DMS114 treated with DMSO at 0.1 percent for 48 hours (cell line): Measurements from ENCODE around the gene PDGFB.
"Not testable (repeated sequence)": the region's sequence is repeated elsewhere in the genome, so short reads cannot be mapped to it uniquely, and the experiment has no call there.

Source experiments
- DNase-seq: peaks from one replicate; lab custom pipeline; 2025; ENCODE audit not compliant: unreplicated experiment; lab: John Stamatoyannopoulos, UW

Gene PDGFB

DNA sequence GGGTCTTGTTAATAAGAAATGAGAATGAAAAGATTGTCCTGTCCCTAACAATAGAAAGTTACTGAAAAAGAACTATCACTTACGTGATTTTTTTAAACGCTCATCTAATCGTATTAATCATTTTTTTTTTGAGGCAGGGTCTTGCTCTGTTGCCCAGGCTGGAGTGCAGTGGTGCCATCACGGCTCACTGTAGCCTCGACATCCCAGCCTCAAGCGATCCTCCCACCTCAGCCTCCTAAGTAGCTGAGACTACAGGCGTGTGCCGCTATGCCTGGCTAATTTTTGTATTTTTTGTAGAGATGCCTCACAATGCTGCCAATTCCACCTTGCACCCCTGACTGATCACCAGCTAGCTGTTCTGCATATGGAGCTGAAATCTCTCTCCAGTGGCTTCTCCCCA lies 15.7 kb downstream of the PDGFB start:
- DNase-seq: no peak

DNA sequence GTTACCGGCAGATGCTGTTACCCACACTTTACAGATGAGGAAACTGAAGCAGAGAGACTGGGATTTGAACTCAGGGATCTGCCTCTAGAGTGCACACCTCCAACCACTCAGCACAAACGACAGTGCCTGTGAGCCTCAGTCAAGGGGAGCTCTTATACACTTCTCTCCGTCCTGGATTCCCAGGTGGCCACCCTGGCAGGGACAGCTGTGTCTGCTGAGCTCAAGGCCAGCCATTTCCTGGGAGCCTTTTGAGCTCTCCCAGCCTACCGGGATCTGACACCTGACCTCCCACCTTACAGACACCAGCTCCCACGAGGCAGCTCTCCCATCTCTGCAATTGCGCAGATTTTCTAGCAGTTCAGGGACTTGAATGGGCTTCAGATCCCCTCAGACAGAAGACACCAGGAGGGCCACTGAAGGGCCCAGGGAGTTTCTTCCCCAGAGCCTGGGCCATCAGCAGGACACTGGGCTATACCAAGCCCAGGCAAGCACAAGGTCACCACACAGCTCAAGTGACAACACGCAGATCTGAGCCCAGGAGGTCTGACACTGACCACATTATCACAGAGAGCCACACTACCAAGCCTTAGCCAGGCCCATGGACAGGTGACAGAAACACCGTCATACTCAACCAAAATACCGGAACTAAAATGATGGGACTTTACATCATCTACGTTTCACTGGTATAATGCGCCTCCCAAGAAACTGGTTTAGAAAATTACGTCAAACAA lies 17.1 kb downstream of the PDGFB start:
- no peak for DNase-seq

DNA sequence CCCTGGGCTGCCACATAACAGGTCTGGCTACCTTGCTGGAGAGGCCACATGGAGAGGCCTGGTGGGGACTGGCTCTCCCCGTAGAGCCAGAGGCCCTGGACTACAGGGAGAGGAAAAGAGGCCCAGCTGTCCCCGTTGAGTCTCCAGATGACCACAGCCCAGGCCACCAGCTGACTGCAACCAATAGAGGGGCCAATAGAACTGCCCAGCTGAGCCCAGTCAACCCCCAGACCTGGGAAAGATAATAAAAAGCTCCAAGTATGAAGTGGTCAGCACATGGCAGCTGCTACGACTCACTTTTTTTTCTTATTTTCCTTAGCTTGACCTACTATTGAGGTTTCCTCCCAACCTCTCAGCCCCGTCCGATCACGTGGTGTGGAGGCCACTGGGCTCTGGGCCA lies 18.4 kb downstream of the PDGFB start:
- DNase-seq: no peak

DNA sequence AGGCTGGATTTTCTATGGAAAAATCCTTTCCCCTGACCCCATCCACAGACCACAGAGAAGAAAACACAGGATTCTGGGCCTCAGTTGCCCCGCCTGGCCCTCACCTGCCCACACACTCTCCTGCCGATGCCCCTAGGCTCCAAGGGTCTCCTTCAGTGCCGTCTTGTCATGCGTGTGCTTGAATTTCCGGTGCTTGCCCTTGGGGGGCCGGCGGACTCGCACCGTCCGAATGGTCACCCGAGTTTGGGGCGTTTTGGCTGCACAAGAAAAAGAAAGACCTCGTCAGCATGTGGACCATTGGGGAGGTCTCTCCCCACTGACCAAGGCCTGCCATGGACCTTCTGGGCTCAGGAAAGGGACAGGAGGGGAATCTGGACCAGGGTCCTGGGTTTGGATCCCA lies 19.2 kb downstream of the PDGFB start:
- DNase-seq: no peak

DNA sequence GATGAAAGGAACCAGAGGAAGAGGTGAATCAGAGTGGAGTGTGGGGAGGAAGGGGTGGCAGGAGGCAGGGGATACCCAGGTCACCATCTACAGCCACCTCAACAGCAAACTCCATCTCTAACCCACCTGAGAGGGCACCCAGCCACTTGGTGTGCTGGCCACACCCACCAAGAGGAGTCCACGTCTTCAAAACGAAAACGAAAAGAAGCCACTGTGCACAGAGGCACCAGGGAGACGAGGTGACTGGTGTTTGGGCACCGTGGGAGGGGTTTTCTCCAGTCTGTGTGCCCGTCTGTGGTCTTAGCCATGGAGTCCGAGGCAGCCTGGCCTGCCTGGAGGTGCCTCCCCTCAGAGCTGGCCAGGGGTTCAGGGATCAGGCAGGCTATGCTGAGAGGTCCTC lies 20.2 kb downstream of the PDGFB start:
- DNase-seq: no peak

DNA sequence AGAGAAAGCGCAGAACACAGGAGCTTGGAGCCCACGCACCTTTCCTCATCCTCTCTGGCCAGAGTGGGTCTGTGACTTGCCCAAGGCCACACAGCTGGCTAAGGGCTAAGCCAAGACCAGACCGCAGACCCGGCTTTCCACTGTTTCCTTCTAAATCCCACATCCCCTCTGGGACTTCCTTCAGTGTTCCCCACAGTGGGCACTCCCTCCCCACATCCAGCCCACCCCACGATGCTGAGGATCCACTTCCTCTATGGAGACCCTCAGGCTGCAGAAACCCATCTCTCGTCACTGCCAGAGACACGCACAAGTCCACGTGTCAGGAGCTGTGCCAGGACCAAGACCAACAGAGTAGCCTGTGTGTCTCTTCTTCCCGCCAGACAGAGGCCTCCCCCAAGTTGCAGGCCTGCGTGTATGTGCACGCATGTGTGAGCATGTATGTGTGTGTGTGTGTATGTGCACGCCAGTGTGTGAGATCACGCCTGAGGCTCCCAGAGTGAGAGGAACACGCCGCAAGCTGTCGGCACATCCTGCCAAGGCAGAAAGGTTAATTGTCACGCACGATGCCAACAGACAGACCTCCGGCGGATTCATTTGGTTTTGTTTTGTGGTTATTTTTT lies 21.6 kb downstream of the PDGFB start:
- no peak for DNase-seq

DNA sequence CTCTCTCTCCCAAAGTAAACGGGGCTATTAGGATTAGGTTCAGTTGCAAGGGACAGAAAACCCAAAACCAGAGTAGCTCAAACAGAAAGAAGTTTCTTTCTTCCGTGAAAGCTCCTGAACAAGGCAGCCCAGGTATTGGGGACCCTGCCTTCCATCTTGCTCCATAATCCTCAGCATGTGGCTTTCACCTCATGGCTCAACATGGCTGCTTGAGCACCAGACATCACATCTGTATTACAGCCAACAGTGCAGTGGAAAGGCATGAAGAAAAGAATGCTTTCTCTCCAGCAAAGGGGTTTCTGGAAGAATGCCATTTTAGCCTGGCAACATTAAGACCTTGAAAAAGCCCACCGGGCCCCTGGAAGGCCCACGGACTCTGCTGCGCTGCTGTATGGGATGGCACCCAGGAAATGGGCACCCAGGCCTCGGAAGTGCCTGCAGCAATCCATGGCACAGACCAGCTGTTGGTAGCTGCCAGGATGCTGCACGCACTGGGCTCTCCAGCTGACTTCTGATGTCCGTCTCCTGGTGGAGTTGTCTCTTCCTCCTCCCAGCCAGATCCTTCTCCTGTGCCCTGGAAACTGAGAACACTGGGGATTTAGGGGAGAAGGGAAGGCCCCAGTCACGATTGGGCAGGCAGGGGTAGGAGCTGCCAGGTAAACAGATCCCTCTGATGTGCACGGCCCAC lies 22.6 kb downstream of the PDGFB start:
- DNase-seq: no peak

DNA sequence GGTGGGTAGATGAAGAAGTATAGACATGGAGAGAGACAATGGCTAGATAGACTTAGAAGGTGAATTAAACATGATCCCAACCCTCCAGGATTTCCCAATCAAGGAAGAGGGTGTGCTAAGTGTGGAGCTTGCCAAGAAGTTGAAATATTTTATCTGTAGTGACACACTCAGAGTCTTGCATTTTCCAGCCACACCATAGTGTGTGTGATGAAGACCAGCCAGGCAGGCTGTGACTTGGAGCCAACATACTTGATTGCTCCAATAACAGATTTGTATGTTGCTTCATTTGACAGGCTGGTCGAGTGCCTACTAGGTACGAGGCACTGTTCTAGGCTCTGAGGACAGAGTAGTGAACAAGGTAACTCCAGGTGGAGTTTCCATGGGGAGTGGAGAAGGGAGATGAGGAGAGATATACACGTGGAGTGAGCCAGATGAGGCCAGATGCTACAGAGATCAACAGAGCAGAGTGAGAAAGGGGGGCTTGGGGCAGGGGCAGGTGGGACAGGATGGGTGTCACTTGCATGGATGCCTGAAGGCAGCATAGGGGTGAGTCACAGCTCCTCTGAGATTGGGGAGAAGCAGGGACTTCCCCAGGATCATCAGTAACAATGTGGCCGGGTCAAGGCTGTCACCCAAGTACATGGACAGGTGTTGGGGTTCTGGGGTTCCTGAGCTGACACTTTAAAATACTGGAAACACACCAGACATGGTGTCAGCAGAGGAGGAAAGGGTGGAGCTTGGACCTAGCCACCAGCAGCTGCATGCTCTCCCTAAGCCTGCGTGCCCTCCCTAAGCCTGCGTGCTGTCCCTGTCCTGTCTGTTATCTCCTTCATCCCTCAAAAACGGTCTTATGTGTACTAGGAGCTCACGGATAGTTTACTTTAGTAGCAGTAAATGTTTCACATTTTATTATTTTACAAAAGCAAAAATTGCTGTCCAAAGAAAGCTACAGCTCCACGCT lies 23.6 kb downstream of the PDGFB start:
- no peak for DNase-seq

DNA sequence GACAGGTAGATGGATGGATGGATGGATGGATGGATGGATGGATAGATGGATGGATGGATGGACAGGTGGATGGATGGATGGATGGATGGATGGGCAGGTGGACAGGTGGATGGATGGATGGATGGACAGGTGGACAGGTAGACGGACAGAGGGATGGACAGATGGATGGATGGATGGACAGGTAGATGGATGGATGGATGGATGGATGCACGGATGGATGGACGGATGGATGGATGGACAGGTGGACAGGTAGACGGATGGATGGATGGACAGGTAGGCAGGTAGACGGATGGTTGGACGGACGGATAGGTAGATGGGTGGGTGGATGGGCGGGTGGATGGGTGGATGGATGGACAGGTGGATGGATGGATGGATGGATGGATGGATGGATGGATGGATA lies 24.3 kb downstream of the PDGFB start:
- DNase-seq: no peak

DNA sequence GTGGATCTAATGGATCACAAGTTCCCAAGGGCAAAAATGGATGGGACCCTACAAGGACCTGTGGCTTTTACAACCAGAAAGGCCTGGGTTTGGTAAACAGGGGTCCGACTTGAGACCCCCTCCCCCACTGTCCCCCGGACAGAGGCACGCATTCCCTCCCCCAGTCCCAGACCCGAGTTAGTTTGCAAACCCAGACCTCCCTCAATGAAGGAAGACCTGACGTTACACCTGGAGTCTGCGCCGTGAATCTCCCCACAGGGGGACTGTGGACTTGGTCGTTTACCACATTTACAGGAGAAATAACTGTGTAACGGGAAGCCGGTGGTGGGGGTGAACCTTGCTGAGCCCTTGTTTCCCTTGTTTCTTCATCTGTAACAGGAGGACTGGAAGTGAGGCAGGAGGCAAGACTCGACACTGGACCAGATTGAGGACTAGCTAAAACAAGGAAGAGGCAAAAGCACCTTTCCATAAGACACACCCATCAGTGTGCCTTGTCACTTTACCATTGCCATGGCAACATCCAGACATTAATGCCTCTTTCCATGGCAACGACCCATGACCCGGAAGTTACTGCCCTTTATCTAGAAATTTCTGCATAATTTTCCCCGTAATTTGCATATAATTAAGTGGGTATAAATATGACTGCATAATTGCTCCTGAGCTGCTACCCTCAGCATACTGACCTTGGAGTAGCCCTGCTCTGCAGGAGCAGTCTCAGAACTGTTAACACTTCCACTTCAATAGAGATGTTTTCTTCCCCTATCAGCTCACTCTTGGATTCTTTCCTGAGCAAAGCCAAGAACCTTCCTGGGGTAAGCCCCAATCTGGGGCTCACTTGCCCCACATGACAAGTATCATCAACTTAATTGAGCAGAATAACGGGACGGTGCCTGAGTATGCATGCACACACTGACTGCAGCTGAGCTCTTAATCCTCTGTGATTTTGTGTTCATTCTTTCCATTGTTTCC lies 25.4 kb downstream of the PDGFB start:
- DNase-seq: no peak

DNA sequence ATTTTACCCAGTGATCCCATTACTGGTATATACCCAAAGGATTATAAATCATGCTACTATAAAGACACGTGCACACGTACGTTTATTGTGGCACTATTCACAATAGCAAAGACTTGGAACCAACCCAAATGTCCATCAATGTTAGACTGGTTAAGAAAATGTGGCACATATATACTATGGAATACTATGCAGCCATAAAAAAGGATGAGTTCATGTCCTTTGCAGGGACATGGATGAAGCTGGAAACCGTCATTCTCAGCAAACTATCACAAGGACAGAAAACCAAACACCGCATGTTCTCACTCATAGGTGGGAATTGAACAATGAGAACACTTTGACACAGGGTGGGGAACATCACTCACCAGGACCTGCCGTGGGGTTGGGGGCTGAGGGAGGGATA lies 26.4 kb downstream of the PDGFB start:
- DNase-seq: not testable (repeated sequence)

DNA sequence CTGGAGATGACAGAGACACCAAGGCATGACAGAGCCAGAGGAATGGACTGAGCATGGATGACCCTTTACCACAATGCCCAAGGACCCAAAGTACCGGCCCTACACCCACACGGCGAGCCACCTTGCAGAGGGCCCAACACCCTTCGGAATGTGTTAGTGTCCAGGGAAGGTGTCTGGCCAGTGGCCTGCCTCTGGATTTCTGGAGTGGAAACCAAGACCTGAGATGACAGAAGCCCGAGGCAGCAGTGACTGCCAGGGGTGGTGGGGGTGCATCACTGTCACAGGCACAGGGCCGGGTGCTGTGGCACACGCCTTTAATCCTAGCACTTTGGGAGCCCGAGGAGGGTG lies 28.7 kb downstream of the PDGFB start:
- DNase-seq: no peak

DNA sequence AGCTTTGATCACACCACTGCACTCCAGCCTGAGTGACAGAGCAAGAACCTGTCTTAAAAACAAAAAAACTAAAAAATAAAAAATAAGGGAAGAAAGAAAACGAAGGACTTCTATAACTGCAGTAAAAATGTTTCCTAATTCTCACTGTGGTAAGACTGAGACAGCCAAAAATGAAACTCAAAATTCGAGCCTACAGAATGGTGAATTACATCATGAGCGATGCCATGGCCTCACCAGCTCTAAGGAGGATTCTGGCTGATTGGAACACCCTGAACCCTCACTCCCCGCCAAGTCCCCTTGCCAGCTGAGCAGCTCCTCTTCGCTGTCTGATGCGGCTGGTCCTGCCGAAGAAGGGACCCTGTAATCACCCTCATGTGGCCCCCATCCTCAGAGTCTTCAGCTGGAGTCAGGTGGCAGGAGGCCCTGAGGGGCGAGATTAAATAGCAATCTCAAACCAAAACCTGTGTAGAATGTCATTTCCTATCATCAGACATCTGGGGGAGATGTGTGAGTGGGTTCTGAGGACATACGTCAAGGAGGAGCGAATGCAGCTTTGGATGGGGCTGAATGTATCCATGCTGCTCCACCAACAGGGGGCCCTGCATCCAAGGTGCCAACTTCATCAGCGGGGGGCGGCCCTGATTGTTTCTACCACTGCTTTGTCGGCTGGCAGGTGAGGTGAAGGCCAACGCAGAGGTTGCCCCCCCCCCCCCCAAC lies 29.2 kb downstream of the PDGFB start:
- DNase-seq: no peak

DNA sequence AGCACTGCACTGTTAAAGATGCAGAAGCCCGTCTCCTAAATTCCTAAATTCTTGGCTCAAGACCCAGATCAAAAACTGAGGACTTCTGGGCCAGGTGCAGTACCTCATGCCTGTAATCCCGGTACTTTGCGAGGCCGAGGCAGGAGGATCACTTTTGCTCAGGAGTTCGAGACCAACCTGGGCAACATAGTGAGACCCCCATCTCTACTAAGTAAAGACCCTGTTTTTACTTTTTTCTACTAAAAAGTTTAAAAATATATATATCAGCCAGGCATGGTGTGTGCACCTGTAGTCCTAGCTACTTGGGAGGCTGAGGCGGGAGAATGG lies 29.7 kb downstream of the PDGFB start:
- DNase-seq: no peak

DNA sequence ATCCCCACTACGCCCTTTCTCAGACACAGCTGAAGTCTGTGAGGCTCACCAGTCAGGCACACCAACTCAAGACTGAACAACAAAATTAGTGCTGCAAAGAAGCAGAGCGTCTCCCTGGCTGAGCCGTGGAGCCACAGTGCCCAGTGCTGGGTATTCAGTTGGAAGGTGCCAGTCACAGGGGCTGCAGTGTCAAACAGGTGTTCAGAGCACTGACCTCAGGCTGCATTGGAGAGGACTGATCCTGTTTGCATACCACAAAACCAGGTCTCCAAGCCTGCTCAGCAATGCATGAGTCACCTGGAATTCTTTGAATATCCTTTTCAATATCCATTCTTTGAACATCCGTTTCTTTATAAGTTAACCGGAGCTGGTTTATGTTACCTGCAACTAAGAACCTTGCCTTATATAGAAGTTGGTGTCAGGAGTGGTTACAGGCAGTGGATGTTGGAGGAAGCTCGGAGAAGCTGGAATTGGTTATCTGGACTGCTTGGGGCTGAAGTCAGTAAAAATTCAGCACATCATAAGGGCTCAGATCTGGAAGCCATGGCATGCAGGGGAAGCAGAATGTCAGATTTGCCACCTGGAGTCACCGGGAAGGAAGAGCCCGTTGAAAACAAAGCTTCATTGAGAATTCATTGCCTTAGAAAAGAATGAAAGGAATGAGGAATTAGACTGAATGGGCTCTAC lies 30.3 kb downstream of the PDGFB start:
- no peak for DNase-seq

DNA sequence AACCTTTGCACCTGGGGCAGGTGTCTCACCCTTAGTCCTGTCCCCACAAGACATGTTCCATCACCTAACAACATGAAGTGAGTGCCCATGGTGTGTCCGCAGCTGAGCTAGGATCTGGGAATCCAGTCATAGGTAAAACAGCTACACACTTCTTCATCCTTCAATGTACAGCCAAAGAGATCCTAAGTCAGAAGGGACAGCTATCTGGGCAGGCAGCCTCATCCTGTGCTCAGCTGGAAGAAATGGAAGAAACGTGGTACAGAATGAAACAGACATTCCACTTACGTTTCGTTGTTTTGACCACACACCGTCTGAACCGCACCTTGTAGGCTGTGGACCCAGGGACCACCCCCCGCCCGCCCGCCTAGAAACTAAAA lies 30.8 kb downstream of the PDGFB start:
- DNase-seq: no peak

DNA sequence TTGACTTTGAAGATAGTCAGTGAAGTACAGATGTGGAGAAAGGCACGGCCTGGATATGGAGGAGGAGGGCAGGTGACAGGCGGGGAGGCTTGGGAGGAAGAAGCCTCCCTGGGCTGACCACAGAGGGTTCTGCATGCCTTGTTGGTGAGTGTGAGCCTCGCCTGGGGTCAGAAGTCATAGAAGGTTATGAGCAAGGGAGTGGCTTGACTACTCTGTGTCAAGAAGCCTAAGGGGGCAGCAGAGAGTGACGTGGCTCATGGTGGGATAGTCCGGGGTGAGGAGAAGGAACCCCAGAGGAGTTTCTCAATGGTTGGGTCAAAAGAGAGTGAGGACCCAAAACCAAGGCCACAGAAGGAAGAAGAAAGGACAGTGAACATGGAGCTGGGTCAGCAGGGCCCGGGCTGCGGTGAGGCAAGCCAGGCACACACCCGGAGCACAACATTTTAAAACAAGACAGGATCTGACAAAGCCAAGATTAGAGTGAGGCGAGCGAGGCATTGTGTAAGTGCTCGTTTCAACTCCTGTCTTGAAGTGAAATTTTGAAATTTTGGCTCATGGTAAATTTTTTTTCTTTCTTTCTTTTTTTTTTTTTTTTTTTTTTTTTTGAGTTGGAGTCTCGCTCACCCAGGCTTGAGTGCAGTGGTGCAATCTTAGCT lies 31.9 kb downstream of the PDGFB start:
- DNase-seq: no peak

DNA sequence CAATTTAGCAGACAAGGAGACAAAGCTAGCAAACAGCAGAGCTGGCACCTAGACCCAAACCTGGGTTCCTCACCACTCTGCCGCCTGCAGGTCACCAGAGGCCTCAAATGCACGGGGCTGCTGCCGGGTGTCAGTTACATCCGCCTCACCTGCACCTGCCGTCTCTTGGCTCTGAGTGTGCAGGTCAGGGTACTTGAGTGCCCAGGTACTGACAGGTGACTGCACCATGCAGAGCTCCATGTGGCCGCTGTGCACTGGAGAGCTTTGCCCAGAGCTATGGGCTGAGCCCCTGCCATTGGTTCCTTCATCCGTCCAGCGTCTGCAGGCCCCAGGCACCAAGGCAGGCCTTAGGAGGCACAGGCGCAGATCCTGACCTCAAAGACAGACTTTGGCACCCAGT lies 35.0 kb downstream of the PDGFB start:
- no peak for DNase-seq
